ENCODE data around the gene COL9A3. TPM values are rescaled to one million over a fixed set of nuclear protein-coding genes. Genes with fewer than 3 reads are reported as not detected.

The COL9A3 gene
- total RNA-seq, 2 experiments from 2014 or later: not detected

- CTCF ChIA-PET: interaction anchor here (1.6 kb wide), 1 partner anchor 9 kb away, joined by 12 read pairs; no protein-coding TSS in a partner anchor
- POLR2A ChIA-PET: interaction anchor here (1.4 kb wide), 1 partner anchor 8 kb away, joined by 6 read pairs; no protein-coding TSS in a partner anchor
- peaks cover 23% of the 10 kb centered on the region for H3K4me1 Mint-ChIP-seq (ENCODE audit: low read depth)
- no peaks in the 10 kb centered on the region for H3K27me3 Mint-ChIP-seq
- no peak overlapping the region for H3K27ac Mint-ChIP-seq
- DNase-seq (no peak), ATAC-seq (no peak)
- no peak for TF ChIP-seq CTCF (IDR thresholded peaks at IDR 0.05)
- peaks cover 29% of the 10 kb centered on the region for H3K36me3 Mint-ChIP-seq (ENCODE audit: low read depth)
- intact Hi-C loops (cut with micrococcal nuclease): loop anchor here (10.0 kb wide), 1 partner anchor 145 kb away; no protein-coding TSS in a partner anchor
- no peaks in the 10 kb centered on the region for H3K9me3 Mint-ChIP-seq
- H3K4me3 Mint-ChIP-seq: no peak overlapping the region
Measured at GRCh38 chr20:62799459-62799858, 17.4 kb upstream of the COL9A3 start.

GRCh38 chr20:62799873-62800272 is 17.0 kb upstream of the COL9A3 start:
- intact Hi-C loops (cut with micrococcal nuclease): loop anchor here (10.0 kb wide), 1 partner anchor 145 kb away; no protein-coding TSS in a partner anchor
- DNase-seq (no peak), ATAC-seq (no peak)
- Mint-ChIP-seq H3K36me3 (ENCODE audit: low read depth) (peaks cover 29% of the 10 kb centered on the region), H3K4me1 (ENCODE audit: low read depth) (peaks cover 23% of the 10 kb centered on the region), H3K27me3 (no peaks in the 10 kb centered on the region), H3K27ac (no peak overlapping the region), H3K9me3 (no peaks in the 10 kb centered on the region), H3K4me3 (no peak overlapping the region)
- CTCF ChIA-PET: interaction anchor here (1.6 kb wide), 1 partner anchor 8 kb away, joined by 12 read pairs; no protein-coding TSS in a partner anchor
- TF ChIP-seq CTCF (IDR thresholded peaks at IDR 0.05): no peak
- POLR2A ChIA-PET: no interaction called here

- H3K4me1 Mint-ChIP-seq (ENCODE audit: low read depth): peaks cover 23% of the 10 kb centered on the region
- POLR2A ChIA-PET: no interaction called here
- H3K36me3 Mint-ChIP-seq (ENCODE audit: low read depth): peaks cover 29% of the 10 kb centered on the region
- H3K4me3 Mint-ChIP-seq: no peak overlapping the region
- no peak for TF ChIP-seq CTCF (IDR thresholded peaks at IDR 0.05)
- intact Hi-C loops (cut with micrococcal nuclease): no loop called here
- DNase-seq: no peak
- H3K27ac Mint-ChIP-seq: no peak overlapping the region
- H3K9me3 Mint-ChIP-seq: no peaks in the 10 kb centered on the region
- CTCF ChIA-PET: no interaction called here
- ATAC-seq: no peak
- no peaks in the 10 kb centered on the region for H3K27me3 Mint-ChIP-seq
Measured at GRCh38 chr20:62800314-62801259, 16.3 kb upstream of the COL9A3 start.

GRCh38 chr20:62801284-62802010 is 15.4 kb upstream of the COL9A3 start:
- Mint-ChIP-seq H3K27me3 (no peaks in the 10 kb centered on the region), H3K4me3 (no peak overlapping the region), H3K36me3 (ENCODE audit: low read depth) (peaks cover 35% of the 10 kb centered on the region), H3K27ac (no peak overlapping the region), H3K9me3 (no peaks in the 10 kb centered on the region), H3K4me1 (ENCODE audit: low read depth) (peaks cover 28% of the 10 kb centered on the region)
- POLR2A ChIA-PET: no interaction called here
- intact Hi-C loops (cut with micrococcal nuclease): no loop called here
- TF ChIP-seq CTCF (IDR thresholded peaks at IDR 0.05): no peak
- CTCF ChIA-PET: no interaction called here
- no peak for ATAC-seq
- no peak for DNase-seq

Measured in activated CD8-positive, alpha-beta T cell treated with anti-CD3 and anti-CD28 coated beads for 36 hours (primary cell).